HG02840 (cell line): Measurements from ENCODE around the gene SEMA6A.

Source experiments
- ATAC-seq: cut with Tn5 transposase; IDR thresholded peaks from one replicate; pipeline ENCODE4 v1.9.1; 2021; ENCODE audit warnings: mild to moderate bottlenecking, moderate library complexity, moderate number of reproducible peaks; ENCODE audit not compliant: unreplicated experiment, low FRiP score

SEMA6A gene

DNA sequence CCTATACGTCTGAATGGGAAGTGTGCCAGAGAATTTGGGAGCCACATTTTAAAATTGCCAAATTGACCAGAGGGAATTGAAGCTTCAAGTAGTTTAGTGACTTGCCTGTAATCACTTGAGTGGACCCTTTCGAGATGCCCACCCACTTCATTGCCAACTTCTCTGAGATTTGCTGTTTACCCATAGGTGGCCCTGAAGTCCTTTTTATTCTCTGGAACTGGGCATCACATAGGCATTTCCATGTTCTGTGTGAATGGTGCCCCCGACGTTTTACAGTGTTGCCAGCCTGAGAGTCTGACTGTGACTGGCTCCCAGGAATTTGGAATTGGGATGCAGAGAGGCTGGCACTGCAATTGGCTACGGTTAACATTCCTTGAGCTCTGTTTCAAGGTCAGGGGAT, 158.6 kb downstream of the SEMA6A start:
- ATAC-seq = no peak

DNA sequence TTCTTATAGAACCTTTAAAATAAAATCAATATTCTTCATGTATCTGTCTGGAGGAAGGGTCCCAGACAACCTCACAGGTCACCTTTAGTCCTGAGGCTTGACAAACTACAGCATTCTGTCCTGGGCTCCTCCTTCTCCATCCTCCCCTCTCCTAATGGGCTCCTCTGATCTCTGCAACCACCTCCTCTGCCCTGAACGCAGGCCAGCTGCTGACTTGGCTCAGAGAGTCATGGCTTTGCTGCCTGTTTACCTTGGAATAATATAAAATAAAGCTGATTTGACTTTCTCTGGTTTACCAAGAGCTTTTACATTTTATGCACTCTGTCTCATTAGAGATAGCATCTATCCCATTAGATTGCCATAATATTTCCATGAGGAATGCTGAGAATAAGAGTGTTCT, 159.4 kb downstream of the SEMA6A start:
- no peak for ATAC-seq

DNA sequence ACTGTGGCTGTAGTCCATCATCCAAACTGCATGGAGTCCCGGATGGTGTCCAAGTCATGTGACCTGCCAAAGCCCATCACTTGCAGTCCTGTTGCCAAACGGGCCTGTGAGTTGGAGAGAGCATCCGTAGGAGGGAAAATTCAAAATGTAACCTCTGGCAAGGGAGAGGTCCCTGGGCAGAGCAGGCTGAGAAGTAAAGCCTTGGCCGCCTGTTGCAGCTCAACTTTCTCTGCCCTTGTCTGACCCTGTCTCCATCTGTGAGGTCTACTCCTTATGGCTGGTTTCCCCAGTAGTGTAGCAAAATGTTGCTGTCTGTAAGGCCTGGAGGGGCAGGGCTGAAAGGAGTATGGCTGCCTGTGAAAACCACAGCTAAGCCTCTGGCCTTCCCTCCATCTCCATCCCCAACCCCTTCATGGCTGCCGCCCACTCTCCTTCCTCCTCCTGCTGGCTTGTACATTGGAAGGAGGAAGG, 163.5 kb downstream of the SEMA6A start:
- ATAC-seq = no peak

GRCh38 chr5:116410336-116410890, 164.2 kb downstream of the SEMA6A start:
- ATAC-seq = no peak

DNA sequence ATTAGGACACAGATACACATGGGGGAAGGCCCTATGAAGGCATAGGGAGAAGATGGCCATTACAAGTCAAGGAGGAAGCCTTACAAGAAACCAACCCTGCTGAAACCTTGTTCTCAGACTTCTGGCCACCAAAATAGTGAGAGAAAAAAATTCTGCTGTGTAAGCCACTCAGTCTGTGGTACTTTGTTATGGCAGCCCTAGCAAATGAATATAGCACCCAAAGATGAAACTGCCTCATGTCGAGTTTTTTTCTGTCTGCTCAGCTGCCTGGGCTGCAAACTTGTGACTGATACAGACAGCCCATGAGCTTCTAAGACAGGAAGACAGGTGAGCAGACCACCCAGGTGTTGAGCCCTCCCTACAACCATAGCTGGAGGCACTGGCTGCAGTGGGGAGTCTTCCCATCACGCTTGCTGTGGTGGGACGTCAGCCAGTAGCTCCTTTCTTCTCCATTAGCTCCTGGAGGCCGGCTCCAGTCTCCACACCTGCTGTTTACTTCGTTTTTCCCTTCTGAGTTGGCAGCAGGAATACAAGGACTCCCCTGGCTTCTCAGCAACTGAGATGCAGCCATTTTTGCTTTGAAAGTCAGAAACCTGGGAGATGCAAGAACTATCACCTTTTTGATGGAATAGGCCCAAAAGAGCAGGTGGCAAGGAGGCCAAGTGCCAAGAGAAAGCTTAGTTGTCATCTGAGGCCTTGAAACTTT, 164.9 kb downstream of the SEMA6A start:
- ATAC-seq = no peak

GRCh38 chr5:116406306-116407041, 168.1 kb downstream of the SEMA6A start:
- ATAC-seq = no peak

DNA sequence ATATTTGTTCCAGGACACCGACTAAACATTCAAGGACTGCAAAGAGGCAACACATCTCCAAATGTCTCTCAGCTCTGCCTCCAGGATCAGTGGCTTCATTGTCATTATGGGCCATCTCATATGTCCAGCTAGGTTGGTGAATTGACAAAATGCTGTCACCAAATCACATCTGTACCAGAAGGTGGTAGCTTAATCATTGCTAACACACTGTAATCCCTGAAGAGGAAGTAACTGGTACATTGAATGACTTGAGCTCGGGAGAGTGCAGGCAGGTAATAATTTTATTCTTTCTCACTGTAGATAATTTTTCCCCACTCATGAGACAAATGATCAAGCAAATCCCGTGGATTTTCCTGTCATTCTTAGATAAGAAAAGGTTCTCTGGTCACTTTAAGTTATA, 169.8 kb downstream of the SEMA6A start:
- no peak for ATAC-seq

GRCh38 chr5:116404016-116404415, 170.6 kb downstream of the SEMA6A start:
- ATAC-seq = no peak

DNA sequence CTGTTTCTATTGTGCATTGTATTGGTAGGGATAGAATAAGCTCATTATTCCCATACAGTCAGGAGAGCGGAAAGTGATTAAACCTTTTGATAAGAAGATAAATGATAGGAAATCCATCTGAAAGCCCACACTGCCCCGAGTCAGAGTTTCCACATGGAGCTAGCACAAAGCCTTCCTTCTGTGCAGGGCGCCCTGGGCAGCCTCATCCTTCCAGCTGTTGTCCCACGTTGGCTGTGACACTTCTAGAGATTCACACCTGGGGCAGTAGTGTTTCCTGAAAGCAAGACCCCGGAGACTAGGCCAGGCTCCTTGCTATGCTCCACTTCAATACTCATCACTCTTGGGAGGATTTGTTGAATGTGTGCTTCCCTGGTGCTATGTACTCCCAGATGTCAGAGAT, 172.4 kb downstream of the SEMA6A start:
- ATAC-seq = no peak

DNA sequence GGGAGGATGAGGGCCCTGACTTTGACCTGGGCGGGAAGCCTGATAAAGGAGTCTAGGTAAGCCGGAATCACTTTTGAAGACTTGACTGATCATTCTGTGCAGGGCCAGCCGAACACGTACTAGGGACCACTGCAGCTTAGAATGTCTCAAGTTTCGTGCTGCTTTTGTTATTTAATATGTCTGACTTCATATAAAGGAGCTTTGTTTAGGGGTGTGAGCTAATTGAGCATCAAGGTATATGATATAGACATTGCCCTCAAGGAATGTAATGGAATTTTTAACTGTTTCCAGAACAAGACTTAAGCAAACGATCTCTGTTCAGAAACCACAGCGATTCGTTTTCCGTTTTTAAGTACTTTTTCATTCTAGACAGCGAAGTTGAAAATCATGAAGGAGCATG, 173.0 kb downstream of the SEMA6A start:
- ATAC-seq = no peak

DNA sequence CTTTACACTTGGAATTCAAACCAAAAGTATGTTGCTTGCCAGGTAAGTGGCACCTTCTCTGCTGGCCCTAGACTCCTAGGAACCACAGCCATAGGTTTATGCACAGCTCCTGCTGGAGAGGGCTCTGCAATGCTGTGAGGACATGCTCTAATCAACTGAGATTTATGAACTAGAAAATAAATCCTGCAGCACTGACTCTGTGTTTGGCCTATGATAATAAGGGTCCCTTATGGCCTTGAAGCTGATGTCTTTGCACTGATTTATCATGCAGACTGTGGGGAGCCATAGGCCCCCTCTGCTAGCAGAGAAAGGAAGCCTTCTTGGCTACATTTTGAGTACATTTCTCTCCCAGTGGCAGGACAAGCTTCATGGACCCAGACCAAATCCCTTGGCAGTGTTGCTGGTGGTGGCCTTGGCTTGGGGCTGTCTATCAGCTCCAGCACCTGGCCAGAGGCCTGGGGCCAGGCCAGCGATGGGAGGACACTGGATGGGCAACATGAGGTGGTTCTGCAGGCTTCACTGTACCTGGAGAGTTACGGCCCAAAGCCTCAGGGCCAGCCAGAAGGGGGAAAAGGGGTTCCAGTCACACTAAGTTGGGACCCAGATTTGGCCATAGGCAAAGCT, 178.0 kb downstream of the SEMA6A start:
- no peak for ATAC-seq

GRCh38 chr5:116395631-116396203, 178.9 kb downstream of the SEMA6A start:
- ATAC-seq = no peak

DNA sequence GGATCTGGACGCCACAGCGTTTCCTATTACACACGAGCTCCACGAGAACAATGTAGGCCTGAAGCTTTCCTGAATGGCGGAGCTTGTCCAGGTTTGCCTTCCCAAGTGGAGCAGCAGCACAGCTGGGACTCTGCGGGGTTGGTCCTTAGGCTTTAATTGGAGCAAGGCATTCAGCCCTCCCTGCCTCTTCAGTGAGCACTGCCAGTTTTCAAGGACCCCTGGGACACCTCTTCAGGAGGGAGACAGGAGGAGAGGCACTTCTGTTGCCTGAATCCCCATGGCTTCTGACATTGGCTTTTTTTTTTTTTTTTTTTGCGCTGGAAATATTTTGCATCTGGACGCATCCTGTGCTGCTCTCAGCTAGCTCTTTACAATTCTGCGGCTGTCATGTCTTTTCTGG, 179.4 kb downstream of the SEMA6A start:
- ATAC-seq = no peak

GRCh38 chr5:116394186-116394867, 180.3 kb downstream of the SEMA6A start:
- no peak for ATAC-seq
